Measurements from ENCODE around the gene SLC35D2.
"Not testable (repeated sequence)": the region's sequence is repeated elsewhere in the genome, so short reads cannot be mapped to it uniquely, and the experiment has no call there.

Gene SLC35D2

GRCh38 chr9:96400132-96400910 lies 16.8 kb upstream of the SLC35D2 start:
- no peak for DNase-seq (ENCODE audit: low read depth in 2 of 2, low spot score in 1 of 2)

GRCh38 chr9:96399325-96399633 lies 15.8 kb upstream of the SLC35D2 start:
- no peak for DNase-seq (ENCODE audit: low read depth in 2 of 2, low spot score in 1 of 2)

GRCh38 chr9:96398582-96399324 lies 15.2 kb upstream of the SLC35D2 start:
- no peak for DNase-seq (ENCODE audit: low read depth in 2 of 2, low spot score in 1 of 2)

- no peak for DNase-seq (ENCODE audit: low read depth in 2 of 2, low spot score in 1 of 2)
Observed at GRCh38 chr9:96395964-96396363, 12.5 kb upstream of the SLC35D2 start.

GRCh38 chr9:96394832-96395496 lies 11.5 kb upstream of the SLC35D2 start:
- no peak for DNase-seq (ENCODE audit: low read depth in 2 of 2, low spot score in 1 of 2)

GRCh38 chr9:96392263-96392662 lies 8.8 kb upstream of the SLC35D2 start:
- DNase-seq (ENCODE audit: low read depth in 2 of 2, low spot score in 1 of 2): no peak

- no peak for DNase-seq (ENCODE audit: low read depth in 2 of 2, low spot score in 1 of 2)
Observed at GRCh38 chr9:96391021-96391765, 7.7 kb upstream of the SLC35D2 start.

- no peak for DNase-seq (ENCODE audit: low read depth in 2 of 2, low spot score in 1 of 2)
Observed at GRCh38 chr9:96388144-96388543, 4.6 kb upstream of the SLC35D2 start.

GRCh38 chr9:96386157-96386556 lies 2.6 kb upstream of the SLC35D2 start:
- DNase-seq (ENCODE audit: low read depth in 2 of 2, low spot score in 1 of 2): no peak

GRCh38 chr9:96382839-96383164 lies 709 bp downstream of the SLC35D2 start:
- no peak for DNase-seq (ENCODE audit: low read depth in 2 of 2, low spot score in 1 of 2)

- DNase-seq (ENCODE audit: low read depth in 2 of 2, low spot score in 1 of 2): no peak
Observed at GRCh38 chr9:96382175-96382574, 1.3 kb downstream of the SLC35D2 start.

- DNase-seq (ENCODE audit: low read depth in 2 of 2, low spot score in 1 of 2): no peak
Observed at GRCh38 chr9:96381696-96382095, 1.8 kb downstream of the SLC35D2 start.

GRCh38 chr9:96381125-96381524 lies 2.4 kb downstream of the SLC35D2 start:
- no peak for DNase-seq (ENCODE audit: low read depth in 2 of 2, low spot score in 1 of 2)

GRCh38 chr9:96379461-96379860 lies 4.0 kb downstream of the SLC35D2 start:
- no peak for DNase-seq (ENCODE audit: low read depth in 2 of 2, low spot score in 1 of 2)

- DNase-seq (ENCODE audit: low read depth in 2 of 2, low spot score in 1 of 2): no peak
Observed at GRCh38 chr9:96378187-96378586, 5.3 kb downstream of the SLC35D2 start.

- no peak for DNase-seq (ENCODE audit: low read depth in 2 of 2, low spot score in 1 of 2)
Observed at GRCh38 chr9:96376891-96377874, 6.3 kb downstream of the SLC35D2 start.

GRCh38 chr9:96375507-96375906 lies 8.0 kb downstream of the SLC35D2 start:
- DNase-seq (ENCODE audit: low read depth in 2 of 2, low spot score in 1 of 2): not testable (repeated sequence)

- DNase-seq (ENCODE audit: low read depth in 2 of 2, low spot score in 1 of 2): no peak
Observed at GRCh38 chr9:96367943-96368342, 15.6 kb downstream of the SLC35D2 start.

GRCh38 chr9:96363175-96363967 lies 20.1 kb downstream of the SLC35D2 start:
- DNase-seq (ENCODE audit: low read depth in 2 of 2, low spot score in 1 of 2): no peak

- DNase-seq (ENCODE audit: low read depth in 2 of 2, low spot score in 1 of 2): not testable (repeated sequence)
Observed at GRCh38 chr9:96362119-96362518, 21.4 kb downstream of the SLC35D2 start.

Data from stimulated activated CD8-positive, alpha-beta memory T cell treated with anti-CD3 and anti-CD28 coated beads, Interleukin-4, amount 100 ng/mL, for 4 hours (primary cell).